Stimulated activated CD8-positive, alpha-beta memory T cell treated with anti-CD3 and anti-CD28 coated beads, Interleukin-15, amount 100 ng/mL, for 1 hour (primary cell): Measurements from ENCODE around the gene AKAP8L.

ENCODE experiments used
- DNase-seq: peaks from one replicate; pipeline ENCODE4 v3.0.0-alpha.2; 2020; ENCODE audit warnings: low read depth

Gene AKAP8L

GRCh38 chr19:15449620-15450527, 31.1 kb upstream of the AKAP8L start, which contains the start of gene WIZ:
TSS of gene WIZ (minus strand) at chr19:15449956. CDS start at chr19:15448307, 1,649 bp downstream.
- peak; percentile 73 for DNase-seq

- no peak for DNase-seq
These were observed 30.2 kb upstream of the AKAP8L start for GRCh38 chr19:15448778-15449619.

- no peak for DNase-seq
These were observed 29.4 kb upstream of the AKAP8L start for GRCh38 chr19:15448044-15448777.

GRCh38 chr19:15447057-15447456, 28.3 kb upstream of the AKAP8L start:
- DNase-seq, result no peak

- DNase-seq, result no peak
These were observed 27.1 kb upstream of the AKAP8L start for GRCh38 chr19:15445807-15446376.

- no peak for DNase-seq
These were observed 26.4 kb upstream of the AKAP8L start for GRCh38 chr19:15445227-15445605.

GRCh38 chr19:15444505-15445226, 25.9 kb upstream of the AKAP8L start:
- no peak for DNase-seq

GRCh38 chr19:15443838-15444237, 25.1 kb upstream of the AKAP8L start:
- DNase-seq, result no peak

GRCh38 chr19:15443325-15443724, 24.5 kb upstream of the AKAP8L start:
- DNase-seq, result no peak

GRCh38 chr19:15442142-15442920, 23.5 kb upstream of the AKAP8L start:
- DNase-seq, result no peak

- DNase-seq, result no peak
These were observed 22.5 kb upstream of the AKAP8L start for GRCh38 chr19:15441317-15441716.

GRCh38 chr19:15439821-15440641, 21.2 kb upstream of the AKAP8L start:
- DNase-seq, result no peak

GRCh38 chr19:15439078-15439799, 20.5 kb upstream of the AKAP8L start:
- DNase-seq, result no peak

- no peak for DNase-seq
These were observed 19.8 kb upstream of the AKAP8L start for GRCh38 chr19:15438577-15438976.

GRCh38 chr19:15438124-15438496, 19.3 kb upstream of the AKAP8L start:
- no peak for DNase-seq

GRCh38 chr19:15437355-15438123, 18.8 kb upstream of the AKAP8L start:
- DNase-seq, result no peak

- DNase-seq, result no peak
These were observed 18.0 kb upstream of the AKAP8L start for GRCh38 chr19:15436826-15437110.
